H1 (cell line): Measurements from ENCODE around the gene POPDC2. TPM values are rescaled to one million over a fixed set of nuclear protein-coding genes. Genes with fewer than 3 reads are reported as not detected.

ENCODE experiments used
- BCL11A ChIP-seq, 2 experiments: IDR thresholded peaks; one replicate each; pipeline ENCODE4 v1.6.1; 2011; ENCODE audit warnings: low read depth in 2 of 2, low read length in 2 of 2, mild to moderate bottlenecking in 2 of 2
- CHD1 ChIP-seq: IDR thresholded peaks from 2 replicates; pipeline ENCODE4 v1.6.1; 2012; ENCODE audit warnings: low read depth, low read length, improper control_type of control experiment
- CREB1 ChIP-seq: IDR thresholded peaks from 2 replicates; pipeline ENCODE4 v1.6.1; 2012; ENCODE audit warnings: inconsistent platforms
- EP300 ChIP-seq, 2 experiments: IDR thresholded peaks; 1 replicate in 1 of 2; 2 replicates in 1 of 2; pipeline ENCODE4 v1.6.1; 2011 to 2012; ENCODE audit warnings: low read depth in 2 of 2, low read length in 2 of 2, mild to moderate bottlenecking in 2 of 2, borderline replicate concordance in 1 of 2, inconsistent platforms in 1 of 2, moderate library complexity in 1 of 2
- HDAC6 ChIP-seq: IDR thresholded peaks from one replicate; pipeline ENCODE4 v1.7.1; 2012; ENCODE audit warnings: low read depth, mild to moderate bottlenecking, inconsistent platforms, low read length, moderate library complexity
- MAFK ChIP-seq: IDR thresholded peaks from 2 replicates; pipeline ENCODE4 v1.6.1; 2012; ENCODE audit warnings: low read depth, mild to moderate bottlenecking, improper control_type of control experiment, low read length
- NRF1 ChIP-seq: IDR thresholded peaks from 2 replicates; pipeline ENCODE4 v1.6.1; 2011; ENCODE audit warnings: mild to moderate bottlenecking, low read depth, low read length, improper control_type of control experiment
- POU5F1 ChIP-seq: IDR thresholded peaks from 2 replicates; pipeline ENCODE4 v1.6.1; 2011; ENCODE audit warnings: low read depth, mild to moderate bottlenecking, low read length, moderate library complexity
- SIN3A ChIP-seq, 2 experiments: IDR thresholded peaks in 1 of 2; conservative IDR thresholded peaks in 1 of 2; 2 replicates each; pipeline ENCODE4 v1.6.1; 2011 to 2012; ENCODE audit warnings: low read length in 2 of 2, improper control_type of control experiment in 1 of 2, low read depth in 1 of 2, mild to moderate bottlenecking in 1 of 2
- SP2 ChIP-seq: IDR thresholded peaks from 2 replicates; pipeline ENCODE4 v1.6.1; 2012; ENCODE audit warnings: mild to moderate bottlenecking, low read length, inconsistent platforms
- TCF12 ChIP-seq: IDR thresholded peaks from 2 replicates; pipeline ENCODE4 v1.6.1; 2011; ENCODE audit warnings: low read depth, mild to moderate bottlenecking, low read length
- ZNF274 ChIP-seq: IDR thresholded peaks from 2 replicates; pipeline ENCODE4 v1.7.0; 2012; ENCODE audit warnings: low read length, borderline replicate concordance; ENCODE audit errors: extremely low read depth
- polyA plus RNA-seq, 7 experiments: library from polyadenylated mRNA; depleted of rRNA in 3 of 7; stranded (reverse) in 5 of 7; unstranded in 2 of 7; fragments of >200 nt in 5 of 7; fragments of 200-250 nt in 2 of 7; gene quantifications; 1 replicate in 5 of 7; 2 replicates in 1 of 7; 4 replicates in 1 of 7; pipeline versions ENCODE4 v1.2.1 to v1.2.3, GENCODE V29; 2011 to 2013; ENCODE audit warnings: missing spikeins in 2 of 7, mixed read lengths in 2 of 7
- total RNA-seq: library from RNA; stranded (reverse); fragmentation: NEBNext Ultra II Directional; extraction: Animal tissue kit (Norgen Biotek cat#: 25700); gene quantifications from 2 replicates; pipeline ENCODE4 v1.2.1, GENCODE V29; 2021

POPDC2 gene
- total and polyA plus RNA-seq, 2 of the 8 experiments (the other 6 are each of a cell fraction or from before 2014, with no cell fraction given): 0.65 to 1.1 TPM

DNA sequence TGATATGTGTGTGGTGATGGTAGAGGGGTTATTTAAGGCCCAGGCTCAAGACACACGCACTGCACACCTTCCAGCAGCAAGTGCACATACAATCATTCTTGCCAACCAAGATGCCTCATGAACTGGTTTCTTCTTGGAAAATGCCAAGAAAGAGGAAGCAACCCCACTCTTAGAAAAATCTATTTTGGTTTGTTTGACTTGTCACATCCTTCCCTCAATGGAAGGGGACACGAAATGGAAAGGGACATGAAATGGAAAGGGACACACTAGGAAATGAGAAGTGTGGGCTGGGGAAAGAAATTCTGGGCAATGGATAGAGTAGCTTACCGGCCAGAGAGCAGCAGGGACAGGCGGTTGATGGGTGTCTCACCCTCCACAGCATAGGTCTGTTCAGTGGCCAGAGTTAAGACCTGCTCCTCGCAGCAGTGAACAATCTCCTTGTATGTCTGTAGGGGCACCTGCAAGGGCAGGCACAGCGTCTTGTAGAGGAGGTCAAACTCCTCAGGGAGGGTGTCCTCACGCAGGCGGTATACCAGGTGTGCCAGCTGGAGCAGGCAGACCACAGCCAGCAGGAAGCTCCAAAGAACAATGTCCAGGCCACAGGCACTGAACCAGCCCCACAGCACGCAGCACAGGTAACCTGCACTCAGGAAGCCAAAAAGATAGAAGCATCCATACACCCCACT lies 640 bp downstream of the POPDC2 start (continued):
- TF ChIP-seq EP300 (IDR thresholded peaks at IDR 0.05; ENCODE audit: borderline replicate concordance in 1 of 2, low read depth in 2 of 2, low read length in 2 of 2) (no peak), CHD1 (no peak), ZNF274 (no peak), TCF12 (no peak), HDAC6 (no peak), CREB1 (no peak), POU5F1 (no peak), MAFK (no peak), SIN3A (conservative IDR thresholded peaks at IDR 0.05 in 1 of 2, IDR thresholded peaks at IDR 0.05 in 1 of 2; ENCODE audit: low read depth in 1 of 2, low read length in 2 of 2) (no peak), BCL11A (IDR thresholded peaks at IDR 0.05; ENCODE audit: low read depth in 2 of 2, low read length in 2 of 2) (no peak), SP2 (no peak), NRF1 (no peak)
- TF ChIP-seq, all 59 proteins: peak for 0
